Measurements from ENCODE around the gene CALML3.
A peak's percentile ranks its signal among the peaks of the same experiment; 100 is the strongest.

Gene CALML3

GRCh38 chr10:5480162-5480941 lies 44.4 kb upstream of the CALML3 start:
- H3K14ac ChIP-seq (ENCODE audit: low read length in 2 of 2): peak overlapping the region in 1 of 2 experiments; percentile 48
- no peaks in the 10 kb centered on the region for H3K79me1 ChIP-seq (replicated peaks; ENCODE audit: low read length, poor library complexity, severe bottlenecking)
- H3K9ac ChIP-seq (ENCODE audit: low read length): no peak overlapping the region
- DNase-seq: no peak
- peaks cover 0 to 7% of the 10 kb centered on the region in 2 experiments for H3K27me3 ChIP-seq (ENCODE audit: control insufficient read depth in 1 of 2, insufficient read depth in 1 of 2, low read length in 2 of 2)
- no peak overlapping the region for H2BK5ac ChIP-seq (ENCODE audit: low read depth, low read length, poor library complexity, severe bottlenecking)
- no peak overlapping the region for H3K27ac ChIP-seq (ENCODE audit: low read length, poor library complexity, severe bottlenecking)
- H3K4me2 ChIP-seq (ENCODE audit: low read length, poor library complexity, severe bottlenecking): no peak overlapping the region
- no peaks in the 10 kb centered on the region for H3K36me3 ChIP-seq (ENCODE audit: control insufficient read depth in 1 of 2, insufficient read depth in 2 of 2, low read depth in 1 of 2, low read length in 2 of 2)
- H2BK15ac ChIP-seq (ENCODE audit: low read depth, poor library complexity, severe bottlenecking): no peak overlapping the region
- H3K4ac ChIP-seq (ENCODE audit: low read depth in 1 of 2, low read length in 2 of 2): no peak overlapping the region
- H4K91ac ChIP-seq (ENCODE audit: low read length): no peak overlapping the region
- no peak overlapping the region for H3K4me3 ChIP-seq (ENCODE audit: insufficient read depth in 1 of 2, low read depth in 1 of 2, low read length in 2 of 2)
- 93% methylated on average over 21 of the region's 21 CpGs for WGBS
- no peak overlapping the region for H2AK5ac ChIP-seq (ENCODE audit: low read length, severe bottlenecking)
- no peak overlapping the region for H4K8ac ChIP-seq (ENCODE audit: low read length)
- peaks cover 3% of the 10 kb centered on the region for H3K9me3 ChIP-seq (ENCODE audit: control insufficient read depth, low read length)
- no peak overlapping the region for H2BK12ac ChIP-seq (ENCODE audit: low read length in 2 of 2)
- H3K23ac ChIP-seq (ENCODE audit: low read length in 2 of 2): no peak overlapping the region
- no peak overlapping the region for H2AFZ ChIP-seq (ENCODE audit: low read depth, low read length)
- no peak overlapping the region for H2BK120ac ChIP-seq (ENCODE audit: low read depth, low read length)
- H3K18ac ChIP-seq (ENCODE audit: low read depth in 1 of 2, low read length in 2 of 2): no peak overlapping the region
- H3K4me1 ChIP-seq (ENCODE audit: control insufficient read depth, insufficient read depth, low read depth, low read length): no peaks in the 10 kb centered on the region

- no peak overlapping the region for H3K4me3 ChIP-seq (ENCODE audit: insufficient read depth in 1 of 2, low read depth in 1 of 2, low read length in 2 of 2)
- no peak overlapping the region for H4K91ac ChIP-seq (ENCODE audit: low read length)
- H3K27me3 ChIP-seq (ENCODE audit: control insufficient read depth in 1 of 2, insufficient read depth in 1 of 2, low read length in 2 of 2): peaks cover 3 to 14% of the 10 kb centered on the region in 2 experiments
- H3K14ac ChIP-seq (ENCODE audit: low read length in 2 of 2): no peak overlapping the region
- no peaks in the 10 kb centered on the region for H3K4me1 ChIP-seq (ENCODE audit: control insufficient read depth, insufficient read depth, low read depth, low read length)
- no peaks in the 10 kb centered on the region for H3K79me1 ChIP-seq (replicated peaks; ENCODE audit: low read length, poor library complexity, severe bottlenecking)
- no peak for DNase-seq
- no peak overlapping the region for H2BK5ac ChIP-seq (ENCODE audit: low read depth, low read length, poor library complexity, severe bottlenecking)
- no peak overlapping the region for H2AFZ ChIP-seq (ENCODE audit: low read depth, low read length)
- no peak overlapping the region for H2BK12ac ChIP-seq (ENCODE audit: low read length in 2 of 2)
- H3K4ac ChIP-seq (ENCODE audit: low read depth in 1 of 2, low read length in 2 of 2): no peak overlapping the region
- H2BK15ac ChIP-seq (ENCODE audit: low read depth, poor library complexity, severe bottlenecking): no peak overlapping the region
- no peak overlapping the region for H2BK120ac ChIP-seq (ENCODE audit: low read depth, low read length)
- H2AK5ac ChIP-seq (ENCODE audit: low read length, severe bottlenecking): no peak overlapping the region
- H3K9ac ChIP-seq (ENCODE audit: low read length): no peak overlapping the region
- no peak overlapping the region for H3K27ac ChIP-seq (ENCODE audit: low read length, poor library complexity, severe bottlenecking)
- H4K8ac ChIP-seq (ENCODE audit: low read length): no peak overlapping the region
- H3K18ac ChIP-seq (ENCODE audit: low read depth in 1 of 2, low read length in 2 of 2): no peak overlapping the region
- no peaks in the 10 kb centered on the region for H3K36me3 ChIP-seq (ENCODE audit: control insufficient read depth in 1 of 2, insufficient read depth in 2 of 2, low read depth in 1 of 2, low read length in 2 of 2)
- WGBS: 93% methylated on average over 12 of the region's 12 CpGs
- H3K4me2 ChIP-seq (ENCODE audit: low read length, poor library complexity, severe bottlenecking): no peak overlapping the region
- peaks cover 3% of the 10 kb centered on the region for H3K9me3 ChIP-seq (ENCODE audit: control insufficient read depth, low read length)
- H3K23ac ChIP-seq (ENCODE audit: low read length in 2 of 2): no peak overlapping the region
Measured at GRCh38 chr10:5481121-5481520, 43.6 kb upstream of the CALML3 start.

DNA sequence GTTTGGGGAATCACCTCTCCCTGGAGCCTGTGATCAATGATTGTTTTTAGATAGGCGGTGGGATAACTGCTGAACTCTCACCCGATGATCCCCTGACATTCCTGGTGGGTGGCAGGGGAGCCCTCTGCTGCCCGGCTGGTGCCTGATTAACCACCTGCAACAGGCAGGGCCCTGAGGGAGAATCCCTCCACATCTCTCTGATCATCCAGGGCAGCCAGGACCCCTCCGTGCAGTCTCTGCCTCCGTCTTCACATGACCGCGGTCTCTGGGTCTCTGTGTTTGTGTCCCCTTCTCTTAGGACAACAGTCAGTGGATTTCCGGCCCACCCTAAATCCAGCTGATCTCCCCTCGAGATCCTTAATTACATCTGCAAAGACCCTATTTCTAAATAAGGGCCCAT lies 42.7 kb upstream of the CALML3 start:
- Histone ChIP-seq H4K91ac (ENCODE audit: low read length) (no peak overlapping the region), H3K36me3 (ENCODE audit: control insufficient read depth in 1 of 2, insufficient read depth in 2 of 2, low read depth in 1 of 2, low read length in 2 of 2) (no peaks in the 10 kb centered on the region), H3K4me1 (ENCODE audit: control insufficient read depth, insufficient read depth, low read depth, low read length) (no peaks in the 10 kb centered on the region), H3K4me2 (ENCODE audit: low read length, poor library complexity, severe bottlenecking) (no peak overlapping the region), H3K9ac (ENCODE audit: low read length) (no peak overlapping the region), H3K79me1 (replicated peaks; ENCODE audit: low read length, poor library complexity, severe bottlenecking) (no peaks in the 10 kb centered on the region), H3K23ac (ENCODE audit: low read length in 2 of 2) (no peak overlapping the region), H3K14ac (ENCODE audit: low read length in 2 of 2) (no peak overlapping the region), H3K4ac (ENCODE audit: low read depth in 1 of 2, low read length in 2 of 2) (no peak overlapping the region), H3K4me3 (ENCODE audit: insufficient read depth in 1 of 2, low read depth in 1 of 2, low read length in 2 of 2) (no peak overlapping the region), H2AK5ac (ENCODE audit: low read length, severe bottlenecking) (no peak overlapping the region), H4K8ac (ENCODE audit: low read length) (no peak overlapping the region), H3K27me3 (ENCODE audit: control insufficient read depth in 1 of 2, insufficient read depth in 1 of 2, low read length in 2 of 2) (peaks cover 6 to 23% of the 10 kb centered on the region in 2 experiments), H2BK120ac (ENCODE audit: low read depth, low read length) (no peak overlapping the region), H2BK5ac (ENCODE audit: low read depth, low read length, poor library complexity, severe bottlenecking) (no peak overlapping the region), H3K18ac (ENCODE audit: low read depth in 1 of 2, low read length in 2 of 2) (no peak overlapping the region), H3K9me3 (ENCODE audit: control insufficient read depth, low read length) (peaks cover 3% of the 10 kb centered on the region), H2AFZ (ENCODE audit: low read depth, low read length) (no peak overlapping the region), H3K27ac (ENCODE audit: low read length, poor library complexity, severe bottlenecking) (no peak overlapping the region), H2BK12ac (ENCODE audit: low read length in 2 of 2) (no peak overlapping the region), H2BK15ac (ENCODE audit: low read depth, poor library complexity, severe bottlenecking) (no peak overlapping the region)
- WGBS: 96% methylated on average over 9 of the region's 9 CpGs
- DNase-seq: no peak

DNA sequence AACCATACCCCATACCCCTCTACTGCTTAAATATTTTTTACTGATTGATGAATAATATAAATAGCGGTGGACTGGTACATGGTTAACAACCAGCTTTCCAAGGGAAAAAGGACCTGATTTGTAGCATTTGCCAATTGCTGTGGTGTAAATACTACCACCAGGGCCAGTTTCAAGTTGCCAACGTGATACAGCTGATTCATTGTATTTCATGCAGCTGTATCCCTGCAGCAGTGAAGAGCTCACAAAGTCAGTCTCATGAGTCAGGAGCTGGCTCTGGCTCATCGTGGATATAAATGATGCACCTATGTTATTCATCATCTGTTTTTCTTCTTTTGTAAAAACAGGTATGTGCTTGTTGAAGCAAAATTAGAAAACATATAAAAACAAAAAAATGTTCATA lies 40.6 kb upstream of the CALML3 start:
- Histone ChIP-seq H3K14ac (ENCODE audit: low read length in 2 of 2) (no peak overlapping the region), H3K4me3 (ENCODE audit: insufficient read depth in 1 of 2, low read depth in 1 of 2, low read length in 2 of 2) (no peak overlapping the region), H3K9me3 (ENCODE audit: control insufficient read depth, low read length) (peaks cover 3% of the 10 kb centered on the region), H3K4me2 (ENCODE audit: low read length, poor library complexity, severe bottlenecking) (no peak overlapping the region), H3K18ac (ENCODE audit: low read depth in 1 of 2, low read length in 2 of 2) (no peak overlapping the region), H2BK15ac (ENCODE audit: low read depth, poor library complexity, severe bottlenecking) (no peak overlapping the region), H3K36me3 (ENCODE audit: control insufficient read depth in 1 of 2, insufficient read depth in 2 of 2, low read depth in 1 of 2, low read length in 2 of 2) (no peaks in the 10 kb centered on the region), H3K4ac (ENCODE audit: low read depth in 1 of 2, low read length in 2 of 2) (no peak overlapping the region), H2AK5ac (ENCODE audit: low read length, severe bottlenecking) (no peak overlapping the region), H3K4me1 (ENCODE audit: control insufficient read depth, insufficient read depth, low read depth, low read length) (no peaks in the 10 kb centered on the region), H2BK5ac (ENCODE audit: low read depth, low read length, poor library complexity, severe bottlenecking) (no peak overlapping the region), H3K27me3 (ENCODE audit: control insufficient read depth in 1 of 2, insufficient read depth in 1 of 2, low read length in 2 of 2) (peaks cover 6 to 24% of the 10 kb centered on the region in 2 experiments), H2BK120ac (ENCODE audit: low read depth, low read length) (no peak overlapping the region), H3K79me1 (replicated peaks; ENCODE audit: low read length, poor library complexity, severe bottlenecking) (no peaks in the 10 kb centered on the region), H3K23ac (ENCODE audit: low read length in 2 of 2) (no peak overlapping the region), H4K91ac (ENCODE audit: low read length) (no peak overlapping the region), H3K9ac (ENCODE audit: low read length) (no peak overlapping the region), H3K27ac (ENCODE audit: low read length, poor library complexity, severe bottlenecking) (no peak overlapping the region), H2AFZ (ENCODE audit: low read depth, low read length) (no peak overlapping the region), H2BK12ac (ENCODE audit: low read length in 2 of 2) (no peak overlapping the region), H4K8ac (ENCODE audit: low read length) (no peak overlapping the region)
- WGBS: 78% methylated on average over 2 of the region's 3 CpGs
- DNase-seq: no peak

Data from mesenchymal stem cell (in vitro differentiated cells and primary cell).